Activated CD4-positive, alpha-beta memory T cell treated with anti-CD3 and anti-CD28 coated beads, Interleukin-2, amount 10 ng/mL, durations not matched to agents 7 days and 5 days (primary cell): Measurements from ENCODE around the gene SPACA6. TPM values are rescaled to one million over a fixed set of nuclear protein-coding genes. Genes with fewer than 3 reads are reported as not detected.
A peak's percentile ranks its signal among the peaks of the same experiment; 100 is the strongest.
"Not testable (repeated sequence)": the region's sequence is repeated elsewhere in the genome, so short reads cannot be mapped to it uniquely, and the experiment has no call there.

Experiments
- CTCF ChIA-PET: fragments of 350-600 bp; sonication (Branson Sonifier 250); formaldehyde crosslinking; loops from one replicate; lab custom pipeline; 2021; ENCODE audit warnings: antibody characterized with exemption, inconsistent platforms; lab: Charles Lee
- POLR2A ChIA-PET: fragments of 350-600 bp; sonication (Branson Sonifier 250); formaldehyde crosslinking; loops from one replicate; lab custom pipeline; 2021; ENCODE audit warnings: antibody characterized with exemption; lab: Charles Lee
- DNase-seq: peaks from one replicate; pipeline ENCODE4 v3.0.0-alpha.2; 2020
- H3K27ac Mint-ChIP-seq: one replicate; pipeline ENCODE4 v1.8.0; 2021; ENCODE audit warnings: mild to moderate bottlenecking, mixed read lengths
- H3K27me3 Mint-ChIP-seq: one replicate; pipeline ENCODE4 v1.8.0; 2021; ENCODE audit warnings: mixed read lengths
- H3K36me3 Mint-ChIP-seq: one replicate; pipeline ENCODE4 v1.8.0; 2021; ENCODE audit warnings: low read depth, mixed read lengths
- H3K4me1 Mint-ChIP-seq: one replicate; pipeline ENCODE4 v1.8.0; 2021; ENCODE audit warnings: mixed read lengths
- H3K4me3 Mint-ChIP-seq: one replicate; pipeline ENCODE4 v1.8.0; 2021; ENCODE audit warnings: mild to moderate bottlenecking, mixed read lengths
- H3K9me3 Mint-ChIP-seq: one replicate; pipeline ENCODE4 v1.8.0; 2021; ENCODE audit warnings: mixed read lengths
- total RNA-seq, 2 experiments: library from RNA; stranded (reverse); gene quantifications; one replicate each; pipeline ENCODE4 v1.2.3, GENCODE V29; 2021

Gene SPACA6
- 1 to 10 TPM; 5.2 to 6.6 TPM for total RNA-seq

GRCh38 chr19:51693260-51693659, at the start of gene SPACA6:
SPACA6 (plus strand) TSS chr19:51693330; CDS start chr19:51693527, 197 bp downstream.
- H3K4me1 Mint-ChIP-seq = peaks cover 14% of the 10 kb centered on the region
- ChIA-PET POLR2A (no interaction called here), CTCF (no interaction called here)
- no peak within 1 kb of the TSS for H3K27ac Mint-ChIP-seq
- no peak within 1 kb of the TSS for H3K4me3 Mint-ChIP-seq
- H3K36me3 Mint-ChIP-seq = peaks cover 2% of the 10 kb centered on the region
- peaks cover 5% of the 10 kb centered on the region for H3K27me3 Mint-ChIP-seq
- H3K9me3 Mint-ChIP-seq = no peaks in the 10 kb centered on the region
- no peak for DNase-seq

GRCh38 chr19:51644636-51645271, 48.4 kb upstream of the SPACA6 start:
- peaks cover 26% of the 10 kb centered on the region for H3K27me3 Mint-ChIP-seq
- no peak for DNase-seq
- H3K36me3 Mint-ChIP-seq = no peaks in the 10 kb centered on the region
- H3K4me1 Mint-ChIP-seq = peaks cover 2% of the 10 kb centered on the region
- no peak overlapping the region for H3K27ac Mint-ChIP-seq
- CTCF ChIA-PET = interaction anchor here (0.5 to 1.5 kb wide), 2 partner anchors 12 to 1237 kb away, joined by 4 to 7 read pairs; no protein-coding TSS in a partner anchor
- POLR2A ChIA-PET = no interaction called here
- H3K4me3 Mint-ChIP-seq = no peak overlapping the region
- H3K9me3 Mint-ChIP-seq = no peaks in the 10 kb centered on the region

- H3K9me3 Mint-ChIP-seq, DNase-seq, CTCF ChIA-PET, H3K4me3 Mint-ChIP-seq, H3K36me3 Mint-ChIP-seq, H3K27ac Mint-ChIP-seq, POLR2A ChIA-PET, H3K4me1 Mint-ChIP-seq: not testable (repeated sequence)
- peaks cover 15% of the 10 kb centered on the region for H3K27me3 Mint-ChIP-seq
Observed at GRCh38 chr19:51646730-51647129, 46.4 kb upstream of the SPACA6 start, which contains the start of gene SIGLEC14. SIGLEC14 (minus strand) TSS chr19:51646825; CDS start chr19:51646759, 66 bp downstream.

GRCh38 chr19:51647318-51647717, 45.8 kb upstream of the SPACA6 start:
- Mint-ChIP-seq H3K4me1 (peaks cover 2% of the 10 kb centered on the region), H3K27me3 (peaks cover 15% of the 10 kb centered on the region), H3K36me3 (no peaks in the 10 kb centered on the region), H3K27ac (no peak overlapping the region), H3K9me3 (no peaks in the 10 kb centered on the region), H3K4me3 (no peak overlapping the region)
- DNase-seq = no peak
- ChIA-PET CTCF (no interaction called here), POLR2A (no interaction called here)

GRCh38 chr19:51651216-51651846, 41.8 kb upstream of the SPACA6 start:
- no peak overlapping the region for H3K4me3 Mint-ChIP-seq
- peaks cover 8% of the 10 kb centered on the region for H3K27me3 Mint-ChIP-seq
- H3K9me3 Mint-ChIP-seq = no peaks in the 10 kb centered on the region
- DNase-seq = no peak
- H3K36me3 Mint-ChIP-seq = no peaks in the 10 kb centered on the region
- H3K4me1 Mint-ChIP-seq = no peaks in the 10 kb centered on the region
- POLR2A ChIA-PET = no interaction called here
- CTCF ChIA-PET = no interaction called here
- H3K27ac Mint-ChIP-seq = no peak overlapping the region

GRCh38 chr19:51652266-51652665, 40.9 kb upstream of the SPACA6 start:
- Mint-ChIP-seq H3K36me3 (no peaks in the 10 kb centered on the region), H3K9me3 (no peaks in the 10 kb centered on the region), H3K4me3 (no peak overlapping the region), H3K27me3 (peaks cover 11% of the 10 kb centered on the region), H3K27ac (no peak overlapping the region), H3K4me1 (peaks cover 5% of the 10 kb centered on the region)
- POLR2A ChIA-PET = no interaction called here
- CTCF ChIA-PET = no interaction called here
- DNase-seq = no peak

- POLR2A ChIA-PET = no interaction called here
- peaks cover 11% of the 10 kb centered on the region for H3K27me3 Mint-ChIP-seq
- no peaks in the 10 kb centered on the region for H3K9me3 Mint-ChIP-seq
- no peak overlapping the region for H3K27ac Mint-ChIP-seq
- CTCF ChIA-PET = interaction anchor here (0.6 kb wide), 1 partner anchor 180 kb away, joined by 3 read pairs; no protein-coding TSS in a partner anchor
- no peak for DNase-seq
- H3K4me1 Mint-ChIP-seq = peaks cover 5% of the 10 kb centered on the region
- H3K4me3 Mint-ChIP-seq = no peak overlapping the region
- H3K36me3 Mint-ChIP-seq = no peaks in the 10 kb centered on the region
Observed at GRCh38 chr19:51653162-51653561, 40.0 kb upstream of the SPACA6 start.

GRCh38 chr19:51654783-51655182, 38.3 kb upstream of the SPACA6 start:
- H3K4me1 Mint-ChIP-seq = peaks cover 5% of the 10 kb centered on the region
- no peak overlapping the region for H3K27ac Mint-ChIP-seq
- H3K9me3 Mint-ChIP-seq = no peaks in the 10 kb centered on the region
- no peaks in the 10 kb centered on the region for H3K36me3 Mint-ChIP-seq
- no peak for DNase-seq
- no peak overlapping the region for H3K4me3 Mint-ChIP-seq
- CTCF ChIA-PET = interaction anchor here (1.0 to 1.5 kb wide), 4 partner anchors 11 to 233 kb away, joined by 3 read pairs; no protein-coding TSS in a partner anchor
- POLR2A ChIA-PET = no interaction called here
- peaks cover 10% of the 10 kb centered on the region for H3K27me3 Mint-ChIP-seq

GRCh38 chr19:51660975-51661600, 32.0 kb upstream of the SPACA6 start:
- POLR2A ChIA-PET = no interaction called here
- Mint-ChIP-seq H3K4me1 (peaks cover 5% of the 10 kb centered on the region), H3K36me3 (no peaks in the 10 kb centered on the region), H3K4me3 (no peak overlapping the region), H3K27me3 (peaks cover 24% of the 10 kb centered on the region), H3K9me3 (no peaks in the 10 kb centered on the region), H3K27ac (no peak overlapping the region)
- peak; percentile 66 for DNase-seq
- CTCF ChIA-PET = interaction anchor here (0.6 to 5.1 kb wide), 14 partner anchors 9 to 360 kb away, joined by 3 to 66 read pairs (median 4); partner anchors contain the start of gene NKG7

GRCh38 chr19:51663650-51664049, 29.5 kb upstream of the SPACA6 start:
- Mint-ChIP-seq H3K36me3 (no peaks in the 10 kb centered on the region), H3K4me3 (no peak overlapping the region), H3K9me3 (no peaks in the 10 kb centered on the region), H3K4me1 (no peaks in the 10 kb centered on the region), H3K27ac (no peak overlapping the region), H3K27me3 (peaks cover 25% of the 10 kb centered on the region)
- ChIA-PET POLR2A (no interaction called here), CTCF (interaction anchor here (0.5 kb wide), 1 partner anchor 243 kb away, joined by 3 read pairs; no protein-coding TSS in a partner anchor)
- DNase-seq = no peak

- no peak overlapping the region for H3K27ac Mint-ChIP-seq
- no peaks in the 10 kb centered on the region for H3K4me1 Mint-ChIP-seq
- POLR2A ChIA-PET = no interaction called here
- H3K27me3 Mint-ChIP-seq = peaks cover 25% of the 10 kb centered on the region
- H3K36me3 Mint-ChIP-seq = no peaks in the 10 kb centered on the region
- H3K4me3 Mint-ChIP-seq = no peak overlapping the region
- CTCF ChIA-PET = no interaction called here
- no peak for DNase-seq
- H3K9me3 Mint-ChIP-seq = no peaks in the 10 kb centered on the region
Observed at GRCh38 chr19:51664131-51664530, 29.0 kb upstream of the SPACA6 start.

- Mint-ChIP-seq H3K9me3 (no peaks in the 10 kb centered on the region), H3K4me1 (no peaks in the 10 kb centered on the region), H3K4me3 (no peak overlapping the region), H3K36me3 (no peaks in the 10 kb centered on the region), H3K27me3 (peaks cover 25% of the 10 kb centered on the region), H3K27ac (no peak overlapping the region)
- ChIA-PET CTCF (no interaction called here), POLR2A (no interaction called here)
- no peak for DNase-seq
Observed at GRCh38 chr19:51664997-51665396, 28.1 kb upstream of the SPACA6 start.

- no peaks in the 10 kb centered on the region for H3K36me3 Mint-ChIP-seq
- POLR2A ChIA-PET = no interaction called here
- H3K9me3 Mint-ChIP-seq = no peaks in the 10 kb centered on the region
- no peaks in the 10 kb centered on the region for H3K4me1 Mint-ChIP-seq
- DNase-seq = no peak
- peaks cover 26% of the 10 kb centered on the region for H3K27me3 Mint-ChIP-seq
- no peak overlapping the region for H3K27ac Mint-ChIP-seq
- no peak overlapping the region for H3K4me3 Mint-ChIP-seq
- CTCF ChIA-PET = interaction anchor here (3.4 kb wide), 1 partner anchor 11 kb away, joined by 17 read pairs; no protein-coding TSS in a partner anchor
Observed at GRCh38 chr19:51668216-51668615, 24.9 kb upstream of the SPACA6 start.
